ENCODE measurements around the gene MBL2. TPM values are rescaled to one million over a fixed set of nuclear protein-coding genes. Genes with fewer than 3 reads are reported as not detected.
A peak's percentile ranks its signal among the peaks of the same experiment; 100 is the strongest.

Gene MBL2
- polyA plus RNA-seq, 1 experiment, result not detected

GRCh38 chr10:52740155-52740549, 32.4 kb downstream of the MBL2 start:
- Histone ChIP-seq H3K9me3 (ENCODE audit: control insufficient read depth, insufficient read depth, low read length) (no peaks in the 10 kb centered on the region), H3K27me3 (ENCODE audit: control insufficient read depth, insufficient read depth, low read length) (no peaks in the 10 kb centered on the region), H3K4me3 (ENCODE audit: low read depth, low read length) (no peak overlapping the region), H3K27ac (ENCODE audit: low read depth, low read length) (no peak overlapping the region)
- POLR2A ChIA-PET, result no interaction called here
- CTCF ChIA-PET, result interaction anchor here (0.8 to 4.2 kb wide), 6 partner anchors 9 to 432 kb away, joined by 3 to 93 read pairs (median 6); no protein-coding TSS in a partner anchor
- DNase-seq (ENCODE audit: low read depth, low spot score), result no peak
- no peak for TF ChIP-seq CTCF (IDR thresholded peaks at IDR 0.05; ENCODE audit: low read depth, low read length)

- H3K27me3 ChIP-seq (ENCODE audit: control insufficient read depth, insufficient read depth, low read length), result no peaks in the 10 kb centered on the region
- no peak overlapping the region for H3K27ac ChIP-seq (ENCODE audit: low read depth, low read length)
- DNase-seq (ENCODE audit: low read depth, low spot score), result no peak
- no peak for TF ChIP-seq CTCF (IDR thresholded peaks at IDR 0.05; ENCODE audit: low read depth, low read length)
- H3K9me3 ChIP-seq (ENCODE audit: control insufficient read depth, insufficient read depth, low read length), result no peaks in the 10 kb centered on the region
- no peak overlapping the region for H3K4me3 ChIP-seq (ENCODE audit: low read depth, low read length)
- ChIA-PET CTCF (interaction anchor here (0.8 to 4.2 kb wide), 6 partner anchors 10 to 431 kb away, joined by 3 to 93 read pairs (median 6); no protein-coding TSS in a partner anchor), POLR2A (no interaction called here)
These were observed 33.0 kb downstream of the MBL2 start for GRCh38 chr10:52739380-52740154.

GRCh38 chr10:52738951-52739350, 33.6 kb downstream of the MBL2 start:
- Histone ChIP-seq H3K9me3 (ENCODE audit: control insufficient read depth, insufficient read depth, low read length) (no peaks in the 10 kb centered on the region), H3K4me3 (ENCODE audit: low read depth, low read length) (no peak overlapping the region), H3K27me3 (ENCODE audit: control insufficient read depth, insufficient read depth, low read length) (no peaks in the 10 kb centered on the region), H3K27ac (ENCODE audit: low read depth, low read length) (no peak overlapping the region)
- no peak for DNase-seq (ENCODE audit: low read depth, low spot score)
- ChIA-PET CTCF (interaction anchor here (0.6 to 2.6 kb wide), 2 partner anchors 40 to 42 kb away, joined by 3 to 8 read pairs; no protein-coding TSS in a partner anchor), POLR2A (no interaction called here)
- no peak for TF ChIP-seq CTCF (IDR thresholded peaks at IDR 0.05; ENCODE audit: low read depth, low read length)

GRCh38 chr10:52729271-52730104, 43.1 kb downstream of the MBL2 start:
- TF ChIP-seq CTCF (IDR thresholded peaks at IDR 0.05; ENCODE audit: low read depth, low read length), result peak; percentile 56
- DNase-seq (ENCODE audit: low read depth, low spot score), result no peak
- ChIA-PET POLR2A (no interaction called here), CTCF (interaction anchor here (0.7 to 3.9 kb wide), 17 partner anchors 9 to 1878 kb away, joined by 3 to 76 read pairs (median 5); no protein-coding TSS in a partner anchor)
- Histone ChIP-seq H3K4me3 (ENCODE audit: low read depth, low read length) (no peak overlapping the region), H3K27me3 (ENCODE audit: control insufficient read depth, insufficient read depth, low read length) (no peaks in the 10 kb centered on the region), H3K27ac (ENCODE audit: low read depth, low read length) (no peak overlapping the region), H3K9me3 (ENCODE audit: control insufficient read depth, insufficient read depth, low read length) (no peaks in the 10 kb centered on the region)

Measured in AG04450 (cell line).